A673 (cell line): ENCODE data around the gene TMIE.
"Not testable (repeated sequence)": the region's sequence is repeated elsewhere in the genome, so short reads cannot be mapped to it uniquely, and the experiment has no call there.

Source experiments
- EZH2 ChIP-seq: fragments of 200-600 bp; sonication (generic); IDR thresholded peaks from 2 replicates; pipeline ENCODE4 v1.6.1; 2017; ENCODE audit warnings: borderline replicate concordance, low read depth, mild to moderate bottlenecking, mixed read lengths, antibody characterized with exemption, low read length; ENCODE audit not compliant: poor library complexity, severe bottlenecking
- TF ChIP-seq, protein P1 (sequence below): fragments of 300-800, 200-600 bp; sonication (generic); conservative IDR thresholded peaks from 2 replicates; pipeline ENCODE4 v1.5.1; 2017; ENCODE audit warnings: low read depth, mild to moderate bottlenecking, antibody characterized with exemption, low read length, moderate library complexity, mixed read lengths

- TF ChIP-seq, protein P1, sequence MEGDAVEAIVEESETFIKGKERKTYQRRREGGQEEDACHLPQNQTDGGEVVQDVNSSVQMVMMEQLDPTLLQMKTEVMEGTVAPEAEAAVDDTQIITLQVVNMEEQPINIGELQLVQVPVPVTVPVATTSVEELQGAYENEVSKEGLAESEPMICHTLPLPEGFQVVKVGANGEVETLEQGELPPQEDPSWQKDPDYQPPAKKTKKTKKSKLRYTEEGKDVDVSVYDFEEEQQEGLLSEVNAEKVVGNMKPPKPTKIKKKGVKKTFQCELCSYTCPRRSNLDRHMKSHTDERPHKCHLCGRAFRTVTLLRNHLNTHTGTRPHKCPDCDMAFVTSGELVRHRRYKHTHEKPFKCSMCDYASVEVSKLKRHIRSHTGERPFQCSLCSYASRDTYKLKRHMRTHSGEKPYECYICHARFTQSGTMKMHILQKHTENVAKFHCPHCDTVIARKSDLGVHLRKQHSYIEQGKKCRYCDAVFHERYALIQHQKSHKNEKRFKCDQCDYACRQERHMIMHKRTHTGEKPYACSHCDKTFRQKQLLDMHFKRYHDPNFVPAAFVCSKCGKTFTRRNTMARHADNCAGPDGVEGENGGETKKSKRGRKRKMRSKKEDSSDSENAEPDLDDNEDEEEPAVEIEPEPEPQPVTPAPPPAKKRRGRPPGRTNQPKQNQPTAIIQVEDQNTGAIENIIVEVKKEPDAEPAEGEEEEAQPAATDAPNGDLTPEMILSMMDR: not testable (repeated sequence)
- TF ChIP-seq EZH2: not testable (repeated sequence)
Measured at GRCh38 chr3:46704346-46704745, 3.2 kb downstream of the TMIE start.
